Endothelial cell of hepatic sinusoid (primary cell): Measurements from ENCODE around the gene TSHZ2.
"Not testable (repeated sequence)": the region's sequence is repeated elsewhere in the genome, so short reads cannot be mapped to it uniquely, and the experiment has no call there.

Experiments used
- in situ Hi-C: cut with HindIII; loops from 2 replicates; pipeline ENCODE4 v1.10.0; 2017; ENCODE audit warnings: low sequenced_read_pairs

The TSHZ2 gene

DNA sequence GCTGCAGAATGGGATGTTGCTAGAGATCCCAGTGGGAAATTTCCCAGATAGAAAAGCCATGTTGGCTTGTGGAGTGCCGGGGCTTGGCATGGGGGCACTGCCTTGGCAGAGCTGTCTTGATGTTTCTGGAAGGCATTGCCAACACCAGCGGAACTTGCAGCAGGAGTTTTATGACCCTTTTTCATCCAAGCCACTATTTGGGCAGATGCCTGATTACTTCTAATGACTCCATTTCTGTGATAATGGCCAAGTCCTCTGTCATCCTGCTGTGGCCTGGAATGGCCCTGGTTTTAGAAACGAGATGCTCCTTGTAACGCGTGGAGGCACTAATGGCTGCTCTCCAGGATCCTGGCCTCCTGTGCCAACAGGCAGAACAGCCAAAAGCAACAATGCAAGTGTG lies 392.5 kb downstream of the TSHZ2 start:
- in situ Hi-C loops, result no loop called here

DNA sequence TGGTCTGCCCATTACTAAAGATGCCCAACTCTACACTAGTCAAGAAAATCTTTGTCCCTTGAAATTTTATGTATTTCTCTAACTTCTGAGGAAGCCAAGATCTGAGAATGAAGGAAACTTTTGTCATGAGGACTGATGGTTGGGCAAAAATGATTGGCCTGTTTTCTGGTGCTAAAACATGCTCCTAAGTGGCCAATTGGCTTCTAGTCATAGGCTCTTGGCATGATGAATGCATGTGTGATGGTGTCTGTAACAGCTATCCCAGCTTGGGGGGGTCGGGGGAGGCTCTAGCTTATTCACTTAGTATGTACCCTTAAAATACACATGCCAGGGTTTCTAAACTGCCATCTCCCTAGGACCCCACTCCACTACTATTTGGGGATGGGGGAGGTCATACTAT lies 392.9 kb downstream of the TSHZ2 start:
- in situ Hi-C loops, result no loop called here

DNA sequence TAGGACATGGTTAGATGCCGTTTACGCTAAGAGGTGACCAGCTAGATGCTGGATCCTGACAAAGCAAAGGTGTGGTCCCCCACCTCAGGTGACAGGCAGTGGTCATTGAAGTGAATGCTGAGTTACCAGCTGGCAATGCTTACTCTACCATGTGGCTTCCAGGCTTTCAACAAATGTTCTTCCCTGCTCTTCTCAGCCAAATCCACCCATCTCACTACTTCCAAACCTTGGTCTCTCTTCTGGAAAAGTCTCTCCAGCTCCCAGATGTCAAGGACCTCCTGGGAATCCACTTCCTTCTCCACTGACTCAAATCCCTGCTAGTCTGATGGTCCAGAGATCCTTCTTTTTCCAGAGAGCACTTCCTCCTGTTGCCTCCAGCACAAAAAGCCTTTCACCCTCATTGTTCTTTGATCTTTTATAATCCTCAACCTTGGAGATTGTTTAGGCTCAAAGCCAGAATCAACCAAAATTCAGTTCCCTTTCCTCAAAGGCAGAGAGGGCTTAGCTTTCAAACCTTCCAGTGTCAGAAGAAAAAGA lies 393.4 kb downstream of the TSHZ2 start:
- in situ Hi-C loops, result no loop called here

DNA sequence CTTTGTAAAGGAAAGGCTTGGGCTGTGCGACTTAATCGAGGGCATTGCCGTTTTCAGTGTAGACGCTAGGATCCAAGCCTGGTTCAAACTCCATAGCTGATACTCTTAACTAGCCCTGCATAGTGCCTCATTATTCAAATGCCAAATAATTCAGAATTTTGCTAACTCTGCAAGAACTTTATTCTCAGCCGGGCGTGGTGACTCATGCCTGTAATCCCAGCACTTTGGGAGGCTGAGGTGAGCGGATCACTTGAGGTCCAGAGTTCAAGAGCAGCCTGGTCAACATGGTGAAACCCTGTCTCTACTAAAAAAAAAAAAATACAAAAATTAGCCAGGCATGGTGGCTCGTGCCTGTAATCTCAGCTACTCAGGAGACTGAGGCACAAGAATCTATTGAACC lies 394.8 kb downstream of the TSHZ2 start:
- in situ Hi-C loops, result not testable (repeated sequence)

DNA sequence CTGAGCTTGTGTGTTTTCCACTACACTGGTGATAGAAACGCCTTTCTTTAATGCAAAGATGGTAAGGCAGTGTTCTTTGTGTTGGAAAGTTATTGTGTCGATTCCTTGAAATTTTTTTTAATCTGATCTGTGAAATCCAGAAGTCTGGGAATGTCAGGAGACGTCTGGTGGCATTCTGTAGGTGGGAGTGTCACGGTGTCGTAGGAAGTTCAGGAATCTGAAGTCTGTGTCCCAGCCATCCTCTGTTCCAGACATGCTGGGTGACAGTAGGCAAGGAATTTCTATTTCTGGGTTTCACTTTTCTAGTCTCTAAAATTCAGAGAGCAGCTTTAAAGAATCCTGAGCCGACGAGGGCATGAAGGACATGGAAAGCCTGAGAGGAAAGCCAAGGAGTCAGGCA lies 397.7 kb downstream of the TSHZ2 start:
- in situ Hi-C loops, result loop anchor here (5.0 kb wide), 1 partner anchor 33 kb away; no protein-coding TSS in a partner anchor

DNA sequence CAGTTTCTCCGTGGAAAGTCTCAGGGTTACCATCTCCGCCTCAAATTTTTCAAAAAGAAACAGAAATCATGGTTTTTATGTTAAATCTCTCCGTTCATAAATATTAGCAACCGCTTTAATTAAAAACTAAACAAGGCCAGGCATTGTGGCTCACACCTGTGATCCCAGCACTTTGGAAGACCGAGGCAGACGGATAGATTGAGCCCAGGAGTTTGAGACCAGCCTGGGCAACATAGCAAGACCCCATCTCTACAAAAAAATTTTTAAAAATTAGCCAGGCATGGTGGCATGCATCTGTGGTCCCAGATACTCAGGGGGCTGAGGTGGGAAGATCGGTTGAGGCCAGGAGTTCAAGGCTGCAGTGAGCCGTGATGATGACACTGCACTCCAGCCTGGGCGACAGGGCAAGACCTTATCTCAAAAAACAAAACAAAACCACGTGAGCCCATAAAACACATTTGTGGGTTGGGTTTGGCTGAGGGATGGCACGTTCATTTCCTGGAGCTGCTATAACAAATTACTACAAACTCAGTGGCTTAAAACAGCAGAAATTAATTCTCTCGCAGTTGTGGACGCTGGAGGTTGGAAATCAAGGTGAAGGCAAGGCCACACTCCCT lies 398.3 kb downstream of the TSHZ2 start:
- in situ Hi-C loops, result loop anchor here (5.0 kb wide), 1 partner anchor 33 kb away; no protein-coding TSS in a partner anchor

DNA sequence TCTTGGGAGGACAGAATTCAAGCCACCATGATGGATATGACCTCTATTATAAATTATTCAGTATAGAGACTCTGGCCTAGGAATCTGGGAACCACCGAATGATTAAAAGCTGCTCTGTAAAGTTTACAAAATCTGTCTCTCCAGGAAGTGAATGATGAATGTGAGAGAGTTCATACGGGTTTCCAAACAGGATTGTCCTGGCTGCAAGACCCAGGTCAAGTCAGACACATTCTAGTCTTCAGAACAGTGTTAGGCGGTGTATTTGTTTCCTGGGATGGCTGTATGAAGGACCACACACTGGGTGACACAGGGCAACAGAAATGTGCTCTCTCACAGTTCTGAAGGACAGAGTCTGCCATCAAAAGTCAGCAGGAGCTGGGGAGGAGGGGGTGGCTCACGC lies 399.1 kb downstream of the TSHZ2 start:
- in situ Hi-C loops, result loop anchor here (5.0 kb wide), 1 partner anchor 34 kb away; no protein-coding TSS in a partner anchor

DNA sequence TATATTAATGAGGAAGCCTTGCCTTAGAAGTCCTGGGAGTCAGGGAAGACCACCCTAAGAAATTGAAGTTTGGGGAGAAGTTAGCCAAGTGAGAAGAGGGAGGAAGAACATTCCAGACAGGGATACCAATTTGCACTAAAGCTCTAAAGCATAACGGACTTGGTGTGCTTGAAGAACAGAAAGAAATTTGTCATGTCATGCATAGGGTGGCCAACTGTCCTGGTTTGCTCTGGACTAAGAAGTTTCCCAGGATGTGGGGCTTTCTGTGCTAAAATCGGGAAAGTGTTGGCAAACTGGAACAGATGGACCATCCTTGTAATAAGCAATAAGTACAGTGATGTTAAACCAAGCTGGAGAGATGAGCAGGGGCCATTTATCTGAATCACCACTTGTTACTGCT lies 403.9 kb downstream of the TSHZ2 start:
- in situ Hi-C loops, result no loop called here

DNA sequence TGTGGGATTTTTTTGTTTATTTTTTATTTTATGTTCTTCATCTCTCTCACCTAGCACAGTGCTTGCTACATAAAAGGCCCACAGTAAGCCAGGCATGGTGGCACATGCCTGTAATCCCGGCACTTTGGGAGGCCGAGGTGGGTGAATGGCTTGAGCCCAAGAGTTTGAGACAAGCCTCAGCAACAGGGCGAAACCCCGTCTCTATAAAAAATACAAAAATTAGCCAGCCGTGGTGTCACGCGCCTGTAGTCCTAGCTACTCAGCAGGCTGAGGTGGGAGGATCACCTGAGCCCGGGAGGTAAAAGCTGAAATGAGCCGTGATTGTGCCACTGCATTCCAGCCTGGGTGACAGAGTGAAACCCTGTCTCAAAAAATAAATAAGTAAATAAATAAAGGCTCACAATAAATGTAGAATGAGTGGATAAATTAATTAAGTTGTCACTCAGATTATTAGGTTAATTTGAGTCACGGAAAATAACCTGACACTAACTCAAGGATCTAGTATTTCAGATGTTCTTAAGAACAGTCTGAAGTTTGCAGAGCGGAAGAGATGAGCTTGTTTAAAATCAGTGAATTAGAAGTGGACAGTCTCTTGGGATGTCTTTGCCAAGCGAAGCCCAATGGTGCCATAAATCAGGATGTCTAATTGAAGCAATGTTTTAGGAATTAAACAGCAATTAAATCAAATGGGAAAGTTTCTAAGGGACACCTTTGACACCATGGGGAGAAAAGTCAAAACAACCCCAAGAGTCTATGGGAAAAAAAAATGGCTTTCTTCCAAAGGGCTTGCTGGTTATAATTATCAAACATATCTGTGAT lies 407.1 kb downstream of the TSHZ2 start:
- in situ Hi-C loops, result no loop called here

DNA sequence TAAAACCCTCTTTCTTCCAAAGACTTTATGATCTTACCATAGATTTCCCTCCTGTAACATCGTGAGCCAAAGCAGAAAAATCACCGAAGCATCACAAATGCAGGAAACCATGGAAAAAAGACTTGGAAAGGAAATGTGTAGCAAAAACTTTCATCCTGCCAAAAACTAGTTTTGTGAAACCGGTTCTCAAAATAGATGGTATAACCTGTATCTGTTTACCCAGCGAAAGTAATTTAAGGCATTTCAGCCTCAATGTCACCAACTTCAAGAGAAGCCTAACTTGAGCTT lies 407.6 kb downstream of the TSHZ2 start:
- in situ Hi-C loops, result no loop called here

DNA sequence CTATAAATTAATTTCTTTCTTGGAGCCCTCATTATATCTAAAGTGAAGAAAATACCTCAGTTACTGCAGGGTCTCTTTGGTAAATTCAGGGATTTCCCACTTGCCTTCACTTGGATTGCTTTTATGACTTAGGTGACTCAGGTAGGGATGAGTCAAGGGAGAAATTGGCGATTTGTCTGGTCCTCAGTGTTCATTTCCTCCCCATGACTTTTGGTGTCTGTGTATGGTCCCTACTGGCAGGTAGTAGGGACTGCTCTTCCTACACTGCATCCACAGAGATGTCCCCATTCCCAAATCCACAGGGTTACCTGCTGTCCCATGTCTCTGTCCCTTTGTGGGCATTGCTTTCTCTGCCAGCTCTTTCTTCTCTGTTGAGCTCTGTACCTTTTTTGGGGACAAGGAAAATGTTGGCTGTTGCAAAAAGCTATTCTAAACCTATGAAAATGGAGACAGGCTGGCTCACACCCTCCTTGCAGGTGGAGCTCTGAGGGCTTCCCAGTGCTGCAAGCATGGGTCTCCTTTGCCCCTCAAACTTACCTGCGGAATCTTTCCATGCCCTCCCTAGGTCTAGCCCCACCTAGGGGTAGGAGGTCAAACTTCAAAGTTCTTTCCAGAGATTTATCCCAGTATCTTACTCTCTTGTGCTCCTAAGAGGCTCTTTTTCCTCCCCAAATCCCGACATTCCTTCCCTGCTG lies 409.6 kb downstream of the TSHZ2 start:
- in situ Hi-C loops, result no loop called here

DNA sequence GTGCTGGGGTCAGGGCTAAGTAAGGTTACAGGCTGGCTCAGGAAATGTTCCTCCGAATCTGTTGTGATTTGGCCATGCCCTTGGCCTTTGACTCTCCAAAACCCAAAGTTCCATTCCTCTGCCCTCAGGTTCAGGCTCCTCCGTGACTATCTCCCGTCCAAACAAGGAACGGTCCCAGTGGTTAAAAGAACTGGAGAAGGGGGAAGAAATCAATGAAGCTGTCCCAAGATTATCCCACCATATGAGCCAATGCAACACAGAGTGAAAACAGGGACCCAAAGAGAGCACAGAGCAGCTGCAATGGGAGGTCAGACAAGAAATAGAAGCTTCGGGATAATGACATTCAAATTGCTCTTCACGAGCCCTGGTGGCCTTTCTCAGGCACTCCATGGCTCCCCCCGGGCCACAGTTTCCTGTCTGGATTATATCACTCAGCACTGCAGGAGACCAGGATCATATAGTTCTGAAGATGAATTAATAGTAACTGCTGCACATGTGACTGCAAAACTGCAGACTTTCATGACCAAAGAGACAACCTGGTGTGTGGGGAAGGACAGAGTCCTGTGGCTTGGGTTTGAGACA lies 410.2 kb downstream of the TSHZ2 start:
- in situ Hi-C loops, result no loop called here

DNA sequence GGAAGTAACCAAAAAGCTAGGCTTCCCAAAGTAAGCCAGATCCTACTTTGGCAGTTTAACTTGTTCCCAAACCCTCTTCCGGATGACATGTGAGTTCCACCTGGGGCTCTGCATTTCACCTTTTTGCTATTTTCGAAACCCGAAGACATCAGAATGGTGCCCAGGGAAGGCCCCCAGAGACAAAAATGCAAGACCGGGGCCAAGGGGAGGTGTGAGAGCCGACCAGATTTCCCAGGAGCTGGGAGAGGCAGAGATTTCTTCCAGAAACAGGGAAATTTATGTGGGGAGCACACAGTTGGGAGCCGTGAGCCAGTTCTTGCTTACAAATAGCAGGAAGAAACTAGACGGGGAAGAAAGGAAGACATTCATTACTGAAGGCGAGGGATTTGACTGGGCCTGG lies 411.8 kb downstream of the TSHZ2 start:
- in situ Hi-C loops, result no loop called here

DNA sequence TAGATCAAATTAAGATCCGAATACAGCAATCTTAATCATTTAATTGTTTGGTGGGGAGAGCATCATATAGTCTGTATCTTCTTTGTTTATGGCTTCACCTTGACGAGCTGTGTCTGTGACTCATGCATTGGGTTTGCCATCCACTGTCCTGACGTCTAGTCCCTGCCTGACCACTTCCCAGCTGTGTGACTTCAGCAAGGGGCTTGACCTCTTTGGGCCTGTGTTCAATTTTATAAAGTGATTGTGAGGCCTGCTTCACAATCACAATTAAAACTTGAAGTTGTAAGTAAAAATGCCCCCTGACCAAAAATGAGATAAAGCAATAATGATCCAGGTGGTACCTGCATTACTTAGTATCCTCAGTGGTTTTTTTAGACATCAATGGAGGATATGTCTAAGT lies 412.2 kb downstream of the TSHZ2 start:
- in situ Hi-C loops, result no loop called here

DNA sequence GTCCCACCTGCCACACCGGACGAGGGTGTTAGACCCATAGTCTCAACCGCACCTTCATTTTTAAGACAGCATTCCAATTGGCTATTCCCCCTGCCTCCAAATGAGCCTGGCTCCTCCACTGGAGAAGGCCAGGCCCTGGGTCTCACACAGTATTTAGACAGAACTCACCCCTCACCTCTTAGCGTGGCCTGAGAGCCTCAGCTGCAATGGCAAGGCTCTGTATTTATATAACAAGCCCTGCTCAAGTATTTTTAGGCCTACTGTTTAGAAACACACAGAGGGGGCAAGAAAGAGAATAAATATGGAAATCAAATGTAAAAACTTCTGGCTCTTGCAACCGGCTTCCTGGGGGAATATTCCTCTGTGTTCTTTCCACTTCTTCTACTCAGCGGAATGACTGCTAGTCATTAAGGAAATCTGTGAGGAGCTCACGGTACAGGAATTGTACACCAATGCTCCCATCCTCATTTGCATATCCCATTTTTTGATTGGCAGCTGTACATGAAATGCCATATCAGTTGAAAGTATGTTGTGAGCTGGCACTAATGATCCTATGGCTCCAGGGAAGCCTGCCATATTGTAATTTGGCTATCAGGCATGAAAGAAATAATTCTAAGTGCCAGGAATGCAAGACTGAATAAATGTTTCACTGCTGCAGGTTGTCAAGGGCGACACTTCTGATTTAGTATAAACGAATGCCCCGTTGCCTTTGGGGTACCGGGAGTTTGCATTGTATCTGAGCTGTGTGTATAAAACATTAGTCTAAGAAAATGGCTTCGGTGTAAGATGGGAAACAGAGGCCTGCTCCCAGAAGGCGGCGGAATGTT lies 414.0 kb downstream of the TSHZ2 start:
- in situ Hi-C loops, result no loop called here

DNA sequence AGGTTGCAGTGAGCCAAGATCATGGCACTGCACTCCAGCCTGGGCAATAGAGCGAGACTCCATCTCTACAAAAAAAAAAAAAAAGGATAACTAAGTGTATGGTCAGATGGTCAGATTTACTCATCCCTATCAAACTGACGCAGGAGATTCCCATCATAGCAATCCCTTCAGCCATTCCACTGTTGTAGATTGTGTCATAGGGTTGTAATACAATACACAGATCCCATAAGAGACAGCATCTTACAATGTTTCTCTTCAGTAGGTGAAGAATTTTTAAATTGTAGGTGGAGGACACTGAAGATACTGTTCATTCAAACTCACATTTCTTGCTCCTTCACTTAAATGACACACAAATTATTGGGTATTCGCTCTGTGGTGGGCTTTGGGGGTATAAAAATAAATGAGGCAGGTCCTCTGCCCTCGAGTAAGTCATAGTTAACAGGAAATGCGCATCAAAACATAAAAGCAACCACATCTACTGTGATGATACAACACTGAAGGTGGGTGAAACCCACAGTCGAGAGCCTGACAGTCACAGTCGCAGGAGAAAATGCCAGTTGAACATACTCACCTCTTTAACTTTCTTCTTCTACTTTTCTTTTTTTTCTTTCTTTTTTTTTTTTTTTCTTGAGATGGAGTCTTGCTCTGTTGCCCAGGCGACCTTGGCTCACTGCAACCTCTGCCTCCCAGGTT lies 416.0 kb downstream of the TSHZ2 start:
- in situ Hi-C loops, result no loop called here

DNA sequence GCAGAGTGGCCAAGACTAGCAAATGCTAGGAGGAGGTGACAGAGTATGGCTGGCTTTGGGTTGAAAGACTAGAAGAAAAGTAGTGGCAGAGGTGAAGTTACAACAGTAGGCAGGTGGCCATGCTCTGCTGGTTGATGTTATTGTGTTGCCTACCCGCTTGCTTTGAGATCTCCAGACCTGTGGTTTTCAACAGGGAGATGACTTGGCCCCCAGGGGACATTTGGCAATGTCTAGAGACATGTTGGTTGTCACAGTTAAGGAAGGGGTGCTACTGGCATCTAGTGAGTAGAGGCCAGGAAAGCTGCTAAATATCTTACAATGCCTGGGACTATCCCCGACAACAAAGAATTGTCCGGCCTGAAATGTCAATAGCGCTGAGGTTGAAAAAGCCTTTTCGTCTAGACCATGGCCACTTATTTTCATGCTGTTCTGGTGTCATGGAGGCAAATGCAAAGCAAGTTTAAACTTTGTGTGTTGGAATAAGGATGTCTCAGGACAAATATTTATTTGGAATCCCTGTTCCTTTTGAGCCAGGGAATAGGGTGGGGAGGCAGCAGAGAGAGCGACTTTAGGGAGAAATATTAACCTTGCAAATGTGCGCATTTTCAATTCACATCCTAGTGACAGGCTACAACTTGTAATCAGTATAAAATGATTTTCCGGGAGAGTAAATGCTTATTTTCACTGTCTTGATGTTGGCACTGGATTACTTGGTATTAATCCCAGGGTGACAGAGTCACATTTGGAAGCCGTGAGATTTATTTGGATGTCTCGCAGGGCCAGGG lies 417.6 kb downstream of the TSHZ2 start:
- in situ Hi-C loops, result no loop called here

DNA sequence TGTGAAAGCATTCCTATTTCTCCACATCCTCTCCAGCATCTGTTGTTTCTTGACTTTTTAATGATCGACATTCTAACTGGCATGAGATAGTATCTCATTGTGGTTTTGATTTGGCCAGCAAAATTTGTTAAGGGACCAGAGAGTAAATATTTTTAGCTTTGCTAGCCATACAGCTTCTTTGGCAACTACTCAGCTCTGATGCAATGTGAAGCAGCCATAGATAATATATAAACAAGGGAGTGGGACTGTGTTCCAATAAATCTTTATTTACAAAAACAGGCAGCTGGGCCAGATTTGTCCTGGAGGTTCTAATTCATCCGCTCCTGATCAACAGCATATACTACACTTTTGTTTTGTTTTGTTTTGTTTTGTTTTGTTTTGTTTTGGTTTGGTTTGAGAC lies 418.6 kb downstream of the TSHZ2 start:
- in situ Hi-C loops, result no loop called here

DNA sequence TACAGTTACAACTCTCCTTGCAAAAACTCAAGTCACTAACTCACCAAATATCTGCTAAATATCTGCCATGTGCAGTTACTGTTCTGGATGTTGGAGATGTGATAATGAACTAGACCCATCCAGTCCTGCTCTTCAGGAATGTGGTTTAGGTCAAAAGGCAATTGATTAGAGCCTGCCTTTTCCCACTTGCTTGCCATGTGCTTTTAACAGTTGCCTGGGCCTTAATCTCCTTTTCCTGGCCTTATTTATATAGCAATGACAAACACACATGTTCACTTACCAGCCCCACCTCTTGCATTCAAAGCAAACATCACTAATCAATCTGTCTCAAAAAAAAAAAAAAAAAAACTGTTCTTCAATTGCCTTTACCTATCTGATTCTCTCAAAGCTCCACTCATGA lies 422.3 kb downstream of the TSHZ2 start:
- in situ Hi-C loops, result no loop called here
